Measurements from ENCODE around the gene IST1.

Gene IST1

GRCh38 chr16:71931599-71931998, 36.3 kb downstream of the IST1 start:
- peaks cover 56% of the 10 kb centered on the region for H3K4me1 Mint-ChIP-seq
- H3K27ac Mint-ChIP-seq = no peak overlapping the region
- no peak overlapping the region for H3K4me3 Mint-ChIP-seq
- peaks cover 54% of the 10 kb centered on the region for H3K36me3 Mint-ChIP-seq (ENCODE audit: low read depth)
- H3K27me3 Mint-ChIP-seq (ENCODE audit: low read depth) = no peaks in the 10 kb centered on the region
- TF ChIP-seq CTCF (IDR thresholded peaks at IDR 0.05; ENCODE audit: unreplicated experiment in 3 of 3) = no peak
- no peaks in the 10 kb centered on the region for H3K9me3 Mint-ChIP-seq

GRCh38 chr16:71933017-71933416, 37.7 kb downstream of the IST1 start:
- Mint-ChIP-seq H3K36me3 (ENCODE audit: low read depth) (peaks cover 41% of the 10 kb centered on the region), H3K4me3 (no peak overlapping the region), H3K27me3 (ENCODE audit: low read depth) (no peaks in the 10 kb centered on the region), H3K4me1 (peaks cover 49% of the 10 kb centered on the region), H3K9me3 (no peaks in the 10 kb centered on the region), H3K27ac (peak overlapping the region in 2 of 3 experiments; percentile 78 to 82)
- TF ChIP-seq CTCF (IDR thresholded peaks at IDR 0.05; ENCODE audit: unreplicated experiment in 3 of 3) = no peak

DNA sequence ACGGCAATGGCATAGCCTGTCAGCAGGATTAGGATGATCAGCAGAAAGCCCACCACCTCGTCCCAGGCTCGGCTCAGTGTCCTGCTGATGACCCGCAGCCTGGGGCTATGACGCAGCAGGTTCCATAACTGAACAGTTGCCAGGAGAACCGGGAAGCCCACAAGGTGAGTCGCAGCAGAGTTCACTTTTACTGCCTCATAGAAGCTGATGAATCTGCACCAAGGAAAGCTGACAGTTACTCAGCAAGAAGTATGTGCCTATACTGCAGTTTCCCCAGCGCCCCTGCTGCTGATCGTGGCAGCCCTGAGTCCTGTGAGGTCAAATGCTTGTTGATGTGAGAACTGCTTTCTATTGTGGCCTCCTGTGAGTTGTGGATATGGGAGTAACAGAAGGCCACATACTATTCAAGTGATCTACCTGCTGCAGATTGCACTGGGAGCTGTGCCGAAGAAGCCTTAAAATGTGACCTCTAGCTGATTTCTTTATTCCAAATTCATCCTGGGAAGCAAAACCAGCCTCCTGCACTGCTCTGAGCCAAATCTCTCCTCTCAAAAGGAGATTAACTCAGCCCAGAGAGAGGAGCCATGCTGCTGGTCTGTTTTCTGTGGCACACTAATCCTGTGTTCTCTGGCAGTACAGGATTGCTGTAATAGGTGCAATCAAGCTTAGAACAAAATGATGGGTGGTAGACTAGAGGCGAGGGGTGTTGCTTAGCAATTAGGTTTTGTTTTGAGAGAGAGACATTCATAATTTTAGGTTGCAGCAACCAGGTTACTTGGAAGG, 38.8 kb downstream of the IST1 start:
- no peak for TF ChIP-seq CTCF (IDR thresholded peaks at IDR 0.05; ENCODE audit: unreplicated experiment in 3 of 3)

GRCh38 chr16:71937868-71938510, 42.7 kb downstream of the IST1 start:
- no peak for TF ChIP-seq CTCF (IDR thresholded peaks at IDR 0.05; ENCODE audit: unreplicated experiment in 3 of 3)
- H3K4me1 Mint-ChIP-seq = peaks cover 24% of the 10 kb centered on the region
- peaks cover 12% of the 10 kb centered on the region for H3K36me3 Mint-ChIP-seq (ENCODE audit: low read depth)

More for the DNA sequence above, 38.8 kb downstream of the IST1 start:
- Mint-ChIP-seq H3K27me3 (ENCODE audit: low read depth) (no peaks in the 10 kb centered on the region), H3K27ac (peak overlapping the region; percentile 78 to 82 (median 81)), H3K4me1 (peaks cover 38% of the 10 kb centered on the region), H3K36me3 (ENCODE audit: low read depth) (peaks cover 32% of the 10 kb centered on the region), H3K9me3 (no peaks in the 10 kb centered on the region), H3K4me3 (no peak overlapping the region)

DNA sequence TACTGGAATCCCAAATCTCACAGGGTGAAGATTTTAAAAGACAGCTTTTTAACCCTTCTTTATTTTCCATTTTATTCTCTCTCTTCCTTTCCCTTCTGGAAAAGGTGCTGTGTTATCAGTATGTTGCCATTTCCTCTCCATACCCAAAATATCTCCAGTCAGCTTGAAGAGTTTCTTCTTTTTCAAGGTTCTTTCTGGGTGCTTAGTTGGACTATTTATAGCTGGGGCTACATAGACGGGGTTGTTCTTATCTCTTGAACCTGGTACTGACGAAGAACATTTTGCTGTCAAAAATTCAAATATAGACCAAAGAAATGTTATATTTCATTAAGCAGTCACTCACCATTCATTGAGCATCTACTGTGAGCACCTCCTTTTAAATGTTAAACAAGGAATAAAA, 48.6 kb downstream of the IST1 start:
- Mint-ChIP-seq H3K4me1 (no peaks in the 10 kb centered on the region), H3K27me3 (ENCODE audit: low read depth) (peaks cover 3% of the 10 kb centered on the region), H3K36me3 (ENCODE audit: low read depth) (no peaks in the 10 kb centered on the region), H3K27ac (no peak overlapping the region), H3K9me3 (no peaks in the 10 kb centered on the region), H3K4me3 (no peak overlapping the region)
- TF ChIP-seq CTCF (IDR thresholded peaks at IDR 0.05; ENCODE audit: unreplicated experiment in 3 of 3) = no peak

More at GRCh38 chr16:71937868-71938510, 42.7 kb downstream of the IST1 start:
- Mint-ChIP-seq H3K27ac (no peak overlapping the region), H3K9me3 (no peaks in the 10 kb centered on the region), H3K27me3 (ENCODE audit: low read depth) (no peaks in the 10 kb centered on the region), H3K4me3 (no peak overlapping the region)
